COLO829 (cell line): ENCODE results near the gene ARHGAP36.

Source experiments
- DNase-seq: peaks from one replicate; pipeline ENCODE4 v3.0.0; 2012; ENCODE audit warnings: low spot score

ARHGAP36 gene

GRCh38 chrX:131072871-131073571 lies 14.9 kb downstream of the ARHGAP36 start:
- no peak for DNase-seq

- DNase-seq: no peak
Measured at GRCh38 chrX:131073607-131074006, 15.5 kb downstream of the ARHGAP36 start.

- DNase-seq: no peak
Measured at GRCh38 chrX:131081772-131082740, 23.9 kb downstream of the ARHGAP36 start.

- no peak for DNase-seq
Measured at GRCh38 chrX:131083510-131084142, 25.5 kb downstream of the ARHGAP36 start.

GRCh38 chrX:131084145-131084544 lies 26.0 kb downstream of the ARHGAP36 start:
- DNase-seq: no peak

GRCh38 chrX:131136776-131137175 lies 78.6 kb downstream of the ARHGAP36 start:
- no peak for DNase-seq

- DNase-seq: no peak
Measured at GRCh38 chrX:131139072-131139471, 80.9 kb downstream of the ARHGAP36 start.
